ENCODE results near the gene SDC1.
"Not testable (repeated sequence)": the region's sequence is repeated elsewhere in the genome, so short reads cannot be mapped to it uniquely, and the experiment has no call there.

SDC1 gene

GRCh38 chr2:20235655-20236305, 10.8 kb upstream of the SDC1 start:
- Mint-ChIP-seq H3K27me3 (peaks cover 13% of the 10 kb centered on the region), H3K9me3 (ENCODE audit: low read depth) (no peaks in the 10 kb centered on the region), H3K4me3 (no peak overlapping the region), H3K27ac (no peak overlapping the region), H3K36me3 (peaks cover 3% of the 10 kb centered on the region), H3K4me1 (ENCODE audit: low read depth) (no peaks in the 10 kb centered on the region)

- H3K27me3 Mint-ChIP-seq, result peaks cover 13% of the 10 kb centered on the region
- H3K27ac Mint-ChIP-seq; H3K9me3 Mint-ChIP-seq (ENCODE audit: low read depth); H3K36me3 Mint-ChIP-seq; H3K4me3 Mint-ChIP-seq; H3K4me1 Mint-ChIP-seq (ENCODE audit: low read depth): not testable (repeated sequence)
These were observed 9.7 kb upstream of the SDC1 start for GRCh38 chr2:20234597-20234996.

- peaks cover 17% of the 10 kb centered on the region for H3K27me3 Mint-ChIP-seq
- no peak overlapping the region for H3K4me3 Mint-ChIP-seq
- peaks cover 3% of the 10 kb centered on the region for H3K36me3 Mint-ChIP-seq
- no peak overlapping the region for H3K27ac Mint-ChIP-seq
- no peaks in the 10 kb centered on the region for H3K4me1 Mint-ChIP-seq (ENCODE audit: low read depth)
- H3K9me3 Mint-ChIP-seq (ENCODE audit: low read depth), result no peaks in the 10 kb centered on the region
These were observed 7.9 kb upstream of the SDC1 start for GRCh38 chr2:20232837-20233207.

GRCh38 chr2:20231598-20232026, 6.7 kb upstream of the SDC1 start:
- peaks cover 22% of the 10 kb centered on the region for H3K27me3 Mint-ChIP-seq
- no peak overlapping the region for H3K27ac Mint-ChIP-seq
- no peaks in the 10 kb centered on the region for H3K4me1 Mint-ChIP-seq (ENCODE audit: low read depth)
- H3K36me3 Mint-ChIP-seq, result peaks cover 3% of the 10 kb centered on the region
- H3K4me3 Mint-ChIP-seq, result no peak overlapping the region
- no peaks in the 10 kb centered on the region for H3K9me3 Mint-ChIP-seq (ENCODE audit: low read depth)

GRCh38 chr2:20231159-20231558, 6.2 kb upstream of the SDC1 start:
- no peaks in the 10 kb centered on the region for H3K9me3 Mint-ChIP-seq (ENCODE audit: low read depth)
- no peak overlapping the region for H3K27ac Mint-ChIP-seq
- H3K4me3 Mint-ChIP-seq, result no peak overlapping the region
- peaks cover 20% of the 10 kb centered on the region for H3K27me3 Mint-ChIP-seq
- peaks cover 3% of the 10 kb centered on the region for H3K36me3 Mint-ChIP-seq
- H3K4me1 Mint-ChIP-seq (ENCODE audit: low read depth), result peaks cover under 1% of the 10 kb centered on the region

- Mint-ChIP-seq H3K27ac (no peak overlapping the region), H3K4me1 (ENCODE audit: low read depth) (peaks cover 4% of the 10 kb centered on the region), H3K36me3 (peaks cover 3% of the 10 kb centered on the region), H3K27me3 (peaks cover 18% of the 10 kb centered on the region), H3K9me3 (ENCODE audit: low read depth) (no peaks in the 10 kb centered on the region), H3K4me3 (no peak overlapping the region)
These were observed 5.1 kb upstream of the SDC1 start for GRCh38 chr2:20230114-20230425.

GRCh38 chr2:20229322-20230113, 4.6 kb upstream of the SDC1 start:
- no peaks in the 10 kb centered on the region for H3K9me3 Mint-ChIP-seq (ENCODE audit: low read depth)
- H3K4me3 Mint-ChIP-seq, result no peak overlapping the region
- no peak overlapping the region for H3K27ac Mint-ChIP-seq
- H3K27me3 Mint-ChIP-seq, result peaks cover 15% of the 10 kb centered on the region
- H3K4me1 Mint-ChIP-seq (ENCODE audit: low read depth), result peaks cover 4% of the 10 kb centered on the region
- H3K36me3 Mint-ChIP-seq, result peaks cover 3% of the 10 kb centered on the region

GRCh38 chr2:20227894-20228505, 3.1 kb upstream of the SDC1 start:
- Mint-ChIP-seq H3K27me3 (peaks cover 17% of the 10 kb centered on the region), H3K9me3 (ENCODE audit: low read depth) (no peaks in the 10 kb centered on the region), H3K4me1 (ENCODE audit: low read depth) (peaks cover 4% of the 10 kb centered on the region), H3K27ac (no peak overlapping the region), H3K4me3 (no peak overlapping the region), H3K36me3 (peaks cover 3% of the 10 kb centered on the region)

- H3K9me3 Mint-ChIP-seq (ENCODE audit: low read depth), result no peaks in the 10 kb centered on the region
- H3K4me1 Mint-ChIP-seq (ENCODE audit: low read depth), result peaks cover 5% of the 10 kb centered on the region
- H3K27ac Mint-ChIP-seq, result no peak overlapping the region
- H3K36me3 Mint-ChIP-seq, result peaks cover 2% of the 10 kb centered on the region
- peaks cover 25% of the 10 kb centered on the region for H3K27me3 Mint-ChIP-seq
- H3K4me3 Mint-ChIP-seq, result peak overlapping the region; percentile 59
These were observed 1.2 kb upstream of the SDC1 start for GRCh38 chr2:20226152-20226545.

GRCh38 chr2:20225294-20226151, 593 bp upstream of the SDC1 start:
- Mint-ChIP-seq H3K36me3 (no peaks in the 10 kb centered on the region), H3K9me3 (ENCODE audit: low read depth) (no peaks in the 10 kb centered on the region), H3K4me3 (peak overlapping the region; percentile 70), H3K27ac (no peak overlapping the region), H3K27me3 (peaks cover 25% of the 10 kb centered on the region), H3K4me1 (ENCODE audit: low read depth) (peaks cover 5% of the 10 kb centered on the region)

GRCh38 chr2:20224164-20224715, 690 bp downstream of the SDC1 start:
- H3K4me1 Mint-ChIP-seq (ENCODE audit: low read depth), result peaks cover 5% of the 10 kb centered on the region
- peaks cover 32% of the 10 kb centered on the region for H3K27me3 Mint-ChIP-seq
- H3K4me3 Mint-ChIP-seq, result no peak overlapping the region
- no peaks in the 10 kb centered on the region for H3K9me3 Mint-ChIP-seq (ENCODE audit: low read depth)
- no peak overlapping the region for H3K27ac Mint-ChIP-seq
- no peaks in the 10 kb centered on the region for H3K36me3 Mint-ChIP-seq

GRCh38 chr2:20223407-20224163, 1.3 kb downstream of the SDC1 start:
- peaks cover 29% of the 10 kb centered on the region for H3K27me3 Mint-ChIP-seq
- peaks cover 5% of the 10 kb centered on the region for H3K4me1 Mint-ChIP-seq (ENCODE audit: low read depth)
- no peak overlapping the region for H3K27ac Mint-ChIP-seq
- H3K9me3 Mint-ChIP-seq (ENCODE audit: low read depth), result no peaks in the 10 kb centered on the region
- peak overlapping the region; percentile 65 for H3K4me3 Mint-ChIP-seq
- H3K36me3 Mint-ChIP-seq, result no peaks in the 10 kb centered on the region

- no peaks in the 10 kb centered on the region for H3K9me3 Mint-ChIP-seq (ENCODE audit: low read depth)
- peak overlapping the region; percentile 65 for H3K4me3 Mint-ChIP-seq
- peaks cover 32% of the 10 kb centered on the region for H3K27me3 Mint-ChIP-seq
- no peak overlapping the region for H3K27ac Mint-ChIP-seq
- peaks cover 5% of the 10 kb centered on the region for H3K4me1 Mint-ChIP-seq (ENCODE audit: low read depth)
- no peaks in the 10 kb centered on the region for H3K36me3 Mint-ChIP-seq
These were observed 2.0 kb downstream of the SDC1 start for GRCh38 chr2:20222769-20223406.
